H1 (cell line): Measurements from ENCODE around the gene GUCY1A2. TPM values are rescaled to one million over a fixed set of nuclear protein-coding genes. Genes with fewer than 3 reads are reported as not detected.

Experiments
- CBX5 ChIP-seq: fragments of 300-800, 300-1000 bp; sonication (generic); IDR thresholded peaks from 2 replicates; pipeline ENCODE4 v1.7.1; 2016; ENCODE audit warnings: antibody characterized with exemption, low read length, low read depth
- polyA plus RNA-seq, 7 experiments: library from polyadenylated mRNA; depleted of rRNA in 3 of 7; stranded (reverse) in 5 of 7; unstranded in 2 of 7; fragments of >200 nt in 5 of 7; fragments of 200-250 nt in 2 of 7; gene quantifications; 1 replicate in 5 of 7; 2 replicates in 1 of 7; 4 replicates in 1 of 7; pipeline versions ENCODE4 v1.2.1 to v1.2.3, GENCODE V29; 2011 to 2013; ENCODE audit warnings: missing spikeins in 2 of 7, mixed read lengths in 2 of 7
- total RNA-seq: library from RNA; stranded (reverse); fragmentation: NEBNext Ultra II Directional; extraction: Animal tissue kit (Norgen Biotek cat#: 25700); gene quantifications from 2 replicates; pipeline ENCODE4 v1.2.1, GENCODE V29; 2021

GUCY1A2 gene
- total and polyA plus RNA-seq, 2 of the 8 experiments (the other 6 are each of a cell fraction or from before 2014, with no cell fraction given): 0.11 to 1.9 TPM

- no peak for TF ChIP-seq CBX5
Observed at GRCh38 chr11:106702805-106703204, 315.5 kb downstream of the GUCY1A2 start (continued).
